ENCODE data around the gene CPED1.
A peak's percentile ranks its signal among the peaks of the same experiment; 100 is the strongest.

The CPED1 gene

DNA sequence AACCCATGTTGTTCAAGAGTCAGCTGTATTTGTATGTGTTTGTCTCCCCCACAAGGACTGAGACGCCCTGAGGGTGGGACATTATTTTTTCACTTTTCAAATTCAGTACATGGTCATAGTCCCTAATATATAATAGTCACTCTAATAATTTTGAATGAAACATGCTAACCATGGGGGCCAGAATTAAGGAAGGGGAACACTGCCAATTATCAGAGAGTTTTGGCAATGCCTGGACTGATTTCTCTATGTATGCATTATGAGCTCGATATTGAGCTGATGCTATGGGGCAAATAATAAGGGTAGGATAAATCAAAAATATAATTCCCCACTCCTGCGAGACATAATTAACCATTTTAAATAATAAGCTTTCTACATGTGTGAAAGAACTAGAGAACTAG, 87.4 kb downstream of the CPED1 start:
- no peak overlapping the region for H3K27ac ChIP-seq
- TF ChIP-seq ZFX (IDR thresholded peaks at IDR 0.05), result no peak
- TF ChIP-seq, protein P1, sequence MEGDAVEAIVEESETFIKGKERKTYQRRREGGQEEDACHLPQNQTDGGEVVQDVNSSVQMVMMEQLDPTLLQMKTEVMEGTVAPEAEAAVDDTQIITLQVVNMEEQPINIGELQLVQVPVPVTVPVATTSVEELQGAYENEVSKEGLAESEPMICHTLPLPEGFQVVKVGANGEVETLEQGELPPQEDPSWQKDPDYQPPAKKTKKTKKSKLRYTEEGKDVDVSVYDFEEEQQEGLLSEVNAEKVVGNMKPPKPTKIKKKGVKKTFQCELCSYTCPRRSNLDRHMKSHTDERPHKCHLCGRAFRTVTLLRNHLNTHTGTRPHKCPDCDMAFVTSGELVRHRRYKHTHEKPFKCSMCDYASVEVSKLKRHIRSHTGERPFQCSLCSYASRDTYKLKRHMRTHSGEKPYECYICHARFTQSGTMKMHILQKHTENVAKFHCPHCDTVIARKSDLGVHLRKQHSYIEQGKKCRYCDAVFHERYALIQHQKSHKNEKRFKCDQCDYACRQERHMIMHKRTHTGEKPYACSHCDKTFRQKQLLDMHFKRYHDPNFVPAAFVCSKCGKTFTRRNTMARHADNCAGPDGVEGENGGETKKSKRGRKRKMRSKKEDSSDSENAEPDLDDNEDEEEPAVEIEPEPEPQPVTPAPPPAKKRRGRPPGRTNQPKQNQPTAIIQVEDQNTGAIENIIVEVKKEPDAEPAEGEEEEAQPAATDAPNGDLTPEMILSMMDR (conservative IDR thresholded peaks at IDR 0.05), result no peak

GRCh38 chr7:121076350-121077164, 88.0 kb downstream of the CPED1 start:
- TF ChIP-seq, protein P1 (conservative IDR thresholded peaks at IDR 0.05), result no peak
- TF ChIP-seq ZFX (IDR thresholded peaks at IDR 0.05), result no peak
- H3K27ac ChIP-seq, result no peak overlapping the region

DNA sequence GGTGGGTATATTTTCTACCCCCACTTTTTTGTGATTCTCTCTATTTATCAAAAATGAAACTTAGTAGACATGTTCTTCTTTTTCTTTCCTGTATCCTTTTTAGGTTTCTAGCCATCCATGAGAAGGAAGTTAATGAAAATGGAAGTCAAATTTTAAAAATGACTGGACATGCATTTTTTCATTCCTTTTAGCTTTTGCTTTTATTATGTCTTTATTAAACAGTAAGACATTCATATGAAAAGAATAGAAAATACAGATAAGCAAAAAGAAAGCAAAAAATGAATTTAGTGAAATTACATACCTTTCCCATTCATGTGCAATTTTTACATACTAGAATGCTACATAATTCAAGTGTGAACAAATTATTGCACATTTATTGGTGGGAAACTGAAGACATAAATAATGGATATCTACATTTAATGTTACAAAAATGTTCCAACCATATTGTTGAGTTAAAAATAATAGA, 88.7 kb downstream of the CPED1 start:
- TF ChIP-seq ZFX (IDR thresholded peaks at IDR 0.05), result no peak
- TF ChIP-seq, protein P1 (conservative IDR thresholded peaks at IDR 0.05), result no peak
- no peak overlapping the region for H3K27ac ChIP-seq

DNA sequence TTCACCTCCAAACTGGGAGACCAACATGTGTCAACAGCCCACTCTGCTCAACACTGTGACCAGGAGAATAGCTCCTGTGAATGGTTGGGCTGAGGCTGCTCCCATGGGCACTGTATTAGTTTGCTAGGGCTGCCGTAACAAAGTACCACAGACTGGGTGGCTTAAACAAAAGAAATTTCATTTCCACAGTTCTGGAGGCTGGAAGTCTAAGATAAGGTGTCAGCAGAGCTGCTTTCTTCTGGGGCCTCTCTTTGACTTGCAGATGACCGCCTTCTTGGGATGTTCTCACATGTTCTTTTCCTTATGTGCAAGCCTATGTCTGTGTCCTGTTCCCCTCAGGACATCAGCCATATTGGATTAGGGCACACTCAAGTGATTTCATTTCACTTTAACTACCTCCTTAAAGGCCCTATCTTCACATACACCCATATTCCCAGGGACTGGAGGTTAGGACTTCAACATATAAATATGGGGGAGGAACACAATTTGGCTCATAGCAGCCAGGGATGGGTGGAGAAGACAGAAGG, 90.3 kb downstream of the CPED1 start:
- H3K27ac ChIP-seq, result no peak overlapping the region

GRCh38 chr7:121079425-121080169, 91.1 kb downstream of the CPED1 start:
- TF ChIP-seq ZFX (IDR thresholded peaks at IDR 0.05), result no peak
- TF ChIP-seq, protein P1 (conservative IDR thresholded peaks at IDR 0.05), result peak; percentile 11
- H3K27ac ChIP-seq, result no peak overlapping the region

More for the DNA sequence above, 90.3 kb downstream of the CPED1 start:
- TF ChIP-seq, protein P1 (conservative IDR thresholded peaks at IDR 0.05), result no peak
- TF ChIP-seq ZFX (IDR thresholded peaks at IDR 0.05), result no peak

DNA sequence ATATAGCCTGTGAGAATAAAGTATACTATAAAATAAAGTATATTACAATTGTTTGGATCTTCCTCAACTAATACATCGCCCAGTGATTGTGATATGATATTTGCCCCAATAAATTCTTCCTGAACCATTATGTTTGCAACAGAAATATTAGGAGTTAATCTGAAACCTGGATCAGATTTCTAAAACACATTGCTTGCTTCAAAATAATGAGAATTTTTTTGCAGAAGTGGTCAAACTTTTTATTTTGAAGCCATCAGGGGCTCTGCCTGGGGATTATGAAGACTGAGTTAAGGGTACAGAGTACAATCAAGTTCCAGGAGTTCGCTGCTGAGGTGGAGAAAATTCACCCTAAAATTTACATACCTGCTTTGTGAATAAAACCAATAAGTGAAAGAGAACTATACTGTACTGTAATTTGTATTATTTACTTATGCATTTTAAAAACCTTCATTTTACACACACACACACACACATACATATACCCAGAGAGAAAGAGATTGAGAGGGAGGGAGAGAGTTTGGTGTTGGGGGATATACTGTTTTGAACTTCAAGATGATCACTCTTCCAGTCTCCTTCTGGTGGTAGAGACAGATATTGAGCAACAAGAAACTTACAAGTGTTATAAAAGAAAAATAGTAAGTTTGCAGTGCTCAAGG, 91.9 kb downstream of the CPED1 start:
- TF ChIP-seq, protein P1 (conservative IDR thresholded peaks at IDR 0.05), result no peak
- TF ChIP-seq ZFX (IDR thresholded peaks at IDR 0.05), result no peak
- H3K27ac ChIP-seq, result no peak overlapping the region

Measured in C4-2B (cell line).